HG03039 (cell line): ENCODE measurements around the gene HIF1A.
"Not testable (repeated sequence)": the region's sequence is repeated elsewhere in the genome, so short reads cannot be mapped to it uniquely, and the experiment has no call there.

Experiments used
- ATAC-seq: cut with Tn5 transposase; IDR thresholded peaks from one replicate; pipeline ENCODE4 v1.9.1; 2021; ENCODE audit warnings: mild to moderate bottlenecking, moderate library complexity; ENCODE audit not compliant: unreplicated experiment

The HIF1A gene

GRCh38 chr14:61706096-61706690 lies 10.9 kb downstream of the HIF1A start:
- ATAC-seq, result no peak

- ATAC-seq, result not testable (repeated sequence)
These were observed 12.5 kb downstream of the HIF1A start for GRCh38 chr14:61707774-61708173.

GRCh38 chr14:61708693-61709092 lies 13.4 kb downstream of the HIF1A start:
- not testable (repeated sequence) for ATAC-seq

- ATAC-seq, result no peak
These were observed 15.8 kb downstream of the HIF1A start for GRCh38 chr14:61710853-61711817.

GRCh38 chr14:61712137-61712536 lies 16.8 kb downstream of the HIF1A start:
- no peak for ATAC-seq

- no peak for ATAC-seq
These were observed 18.6 kb downstream of the HIF1A start for GRCh38 chr14:61713724-61714437.

- ATAC-seq, result no peak
These were observed 21.6 kb downstream of the HIF1A start for GRCh38 chr14:61716956-61717355.

- ATAC-seq, result no peak
These were observed 22.7 kb downstream of the HIF1A start for GRCh38 chr14:61718039-61718438.

GRCh38 chr14:61719344-61720293 lies 24.3 kb downstream of the HIF1A start:
- ATAC-seq, result no peak

- ATAC-seq, result no peak
These were observed 25.0 kb downstream of the HIF1A start for GRCh38 chr14:61720294-61720661.

GRCh38 chr14:61720741-61721140 lies 25.4 kb downstream of the HIF1A start:
- no peak for ATAC-seq

GRCh38 chr14:61724133-61724532 lies 28.8 kb downstream of the HIF1A start:
- ATAC-seq, result no peak

GRCh38 chr14:61726778-61727658 lies 31.7 kb downstream of the HIF1A start:
- ATAC-seq, result no peak

GRCh38 chr14:61730756-61731373 lies 35.6 kb downstream of the HIF1A start:
- no peak for ATAC-seq

- no peak for ATAC-seq
These were observed 38.7 kb downstream of the HIF1A start for GRCh38 chr14:61733972-61734371.

- ATAC-seq, result no peak
These were observed 41.4 kb downstream of the HIF1A start for GRCh38 chr14:61736751-61737150.

- ATAC-seq, result no peak
These were observed 42.6 kb downstream of the HIF1A start for GRCh38 chr14:61737915-61738314.

GRCh38 chr14:61739133-61739532 lies 43.8 kb downstream of the HIF1A start:
- ATAC-seq, result no peak

- ATAC-seq, result no peak
These were observed 47.1 kb downstream of the HIF1A start for GRCh38 chr14:61742371-61742770.
